ENCODE data around the gene ZSWIM6. TPM values are rescaled to one million over a fixed set of nuclear protein-coding genes. Genes with fewer than 3 reads are reported as not detected.

The ZSWIM6 gene
- total RNA-seq, 1 donor from 2014 or later = 40.1 TPM

DNA sequence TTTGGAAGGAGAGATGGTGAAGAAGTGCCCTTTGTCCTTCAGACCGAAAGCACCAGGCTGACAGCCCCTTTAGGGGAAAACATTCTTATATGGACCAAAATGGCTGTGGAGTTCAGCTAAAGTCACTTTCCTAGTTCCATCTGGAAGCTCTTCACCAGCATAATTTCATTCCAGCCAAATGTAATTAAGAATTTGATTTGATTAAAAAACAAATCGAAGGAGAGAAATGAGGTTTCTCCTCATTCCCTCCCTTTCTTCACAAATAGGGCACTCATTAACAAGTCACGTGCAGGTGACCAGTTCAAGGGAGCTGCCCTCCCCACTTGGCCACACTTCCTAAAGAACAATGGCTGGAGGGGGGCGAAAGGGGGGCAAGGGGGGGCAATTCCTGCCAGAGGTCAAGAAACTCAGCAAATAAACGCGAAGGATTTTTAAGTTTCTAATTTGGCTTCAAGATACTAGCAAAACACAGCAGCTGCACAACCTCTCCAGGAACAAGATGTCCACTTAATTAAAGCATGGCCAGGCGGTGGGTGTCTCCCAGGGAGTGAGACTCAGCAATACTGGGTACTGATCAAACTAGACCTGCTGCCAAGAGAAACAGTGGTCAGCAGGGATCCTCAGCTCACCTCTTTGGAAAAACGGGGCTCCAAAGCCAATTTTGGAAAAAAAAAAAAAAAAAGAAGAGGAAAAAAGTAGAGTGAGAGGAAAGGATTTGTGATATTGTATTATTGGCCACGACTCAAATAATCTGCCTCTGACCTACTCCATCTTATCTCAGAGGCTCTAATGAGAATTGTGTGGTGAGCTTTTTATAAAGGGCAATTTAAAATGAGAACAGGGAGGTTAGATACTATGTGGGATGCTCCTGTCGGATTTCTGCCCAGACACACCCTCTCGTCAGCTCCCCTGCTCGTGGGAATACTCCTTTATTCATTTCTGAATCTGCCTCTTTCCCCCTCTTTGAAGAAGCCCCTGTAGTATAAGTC is 254.3 kb downstream of the ZSWIM6 start:
- Histone ChIP-seq H3K4me2 (ENCODE audit: low read length) (peak overlapping the region; percentile 54), H3K4me1 (ENCODE audit: insufficient read depth, low read length) (peaks cover 7% of the 10 kb centered on the region), H3K9me3 (ENCODE audit: insufficient read depth, low read depth, low read length) (no peaks in the 10 kb centered on the region), H3K79me2 (ENCODE audit: insufficient read depth, low read length) (no peaks in the 10 kb centered on the region), H3K36me3 (ENCODE audit: insufficient read depth, low read length) (no peaks in the 10 kb centered on the region), H3K27ac (ENCODE audit: low read depth, low read length) (peak overlapping the region; percentile 30), H4K20me1 (ENCODE audit: insufficient read depth, low read length) (no peaks in the 10 kb centered on the region), H3K27me3 (ENCODE audit: insufficient read depth, low read length) (no peaks in the 10 kb centered on the region), H2AFZ (ENCODE audit: low read depth, low read length) (peak overlapping the region; percentile 64), H3K9ac (ENCODE audit: low read length) (peak overlapping the region; percentile 19), H3K4me3 (ENCODE audit: insufficient read depth, low read depth, low read length) (no peak overlapping the region)
- Mint-ChIP-seq H3K36me3 (ENCODE audit: low read depth, unreplicated experiment) (no peaks in the 10 kb centered on the region), H3K4me3 (ENCODE audit: unreplicated experiment) (no peak overlapping the region), H3K4me1 (ENCODE audit: low read depth, unreplicated experiment) (peaks cover 11% of the 10 kb centered on the region), H3K9me3 (ENCODE audit: unreplicated experiment) (peaks cover 2% of the 10 kb centered on the region), H3K27me3 (ENCODE audit: low read depth, unreplicated experiment) (peaks cover 6% of the 10 kb centered on the region), H3K27ac (ENCODE audit: unreplicated experiment) (peak overlapping the region; percentile 84)
- FAIRE-seq = no peak
- no peak for DNase-seq (ENCODE audit: low read depth)
- no peak for TF ChIP-seq CTCF (IDR thresholded peaks at IDR 0.05; ENCODE audit: insufficient read depth, low read depth, low read length)
- no peak for TF ChIP-seq EZH2 (IDR thresholded peaks at IDR 0.05; ENCODE audit: insufficient read depth, low read length)

GRCh38 chr5:61587125-61587524 is 255.1 kb downstream of the ZSWIM6 start:
- Histone ChIP-seq H3K27me3 (ENCODE audit: insufficient read depth, low read length) (no peaks in the 10 kb centered on the region), H3K27ac (ENCODE audit: low read depth, low read length) (peak overlapping the region; percentile 30), H3K9ac (ENCODE audit: low read length) (peak overlapping the region; percentile 19), H2AFZ (ENCODE audit: low read depth, low read length) (peak overlapping the region; percentile 64), H4K20me1 (ENCODE audit: insufficient read depth, low read length) (no peaks in the 10 kb centered on the region), H3K4me2 (ENCODE audit: low read length) (peak overlapping the region; percentile 54), H3K36me3 (ENCODE audit: insufficient read depth, low read length) (no peaks in the 10 kb centered on the region), H3K9me3 (ENCODE audit: insufficient read depth, low read depth, low read length) (no peaks in the 10 kb centered on the region), H3K4me1 (ENCODE audit: insufficient read depth, low read length) (peaks cover 7% of the 10 kb centered on the region), H3K4me3 (ENCODE audit: insufficient read depth, low read depth, low read length) (no peak overlapping the region), H3K79me2 (ENCODE audit: insufficient read depth, low read length) (no peaks in the 10 kb centered on the region)
- DNase-seq (ENCODE audit: low read depth) (peak; percentile 90), FAIRE-seq (no peak)
- H3K9me3 Mint-ChIP-seq (ENCODE audit: unreplicated experiment) = peaks cover 2% of the 10 kb centered on the region
- TF ChIP-seq CTCF (IDR thresholded peaks at IDR 0.05; ENCODE audit: insufficient read depth, low read depth, low read length) (no peak), EZH2 (IDR thresholded peaks at IDR 0.05; ENCODE audit: insufficient read depth, low read length) (no peak)
- no peak overlapping the region for H3K4me3 Mint-ChIP-seq (ENCODE audit: unreplicated experiment)
- peaks cover 11% of the 10 kb centered on the region for H3K4me1 Mint-ChIP-seq (ENCODE audit: low read depth, unreplicated experiment)
- peaks cover 6% of the 10 kb centered on the region for H3K27me3 Mint-ChIP-seq (ENCODE audit: low read depth, unreplicated experiment)
- peak overlapping the region; percentile 84 for H3K27ac Mint-ChIP-seq (ENCODE audit: unreplicated experiment)
- no peaks in the 10 kb centered on the region for H3K36me3 Mint-ChIP-seq (ENCODE audit: low read depth, unreplicated experiment)

- Mint-ChIP-seq H3K9me3 (ENCODE audit: unreplicated experiment) (peaks cover 2% of the 10 kb centered on the region), H3K4me1 (ENCODE audit: low read depth, unreplicated experiment) (peaks cover 11% of the 10 kb centered on the region), H3K27ac (ENCODE audit: unreplicated experiment) (no peak overlapping the region), H3K4me3 (ENCODE audit: unreplicated experiment) (no peak overlapping the region), H3K36me3 (ENCODE audit: low read depth, unreplicated experiment) (peaks cover 2% of the 10 kb centered on the region), H3K27me3 (ENCODE audit: low read depth, unreplicated experiment) (peaks cover 7% of the 10 kb centered on the region)
- TF ChIP-seq EZH2 (IDR thresholded peaks at IDR 0.05; ENCODE audit: insufficient read depth, low read length) (no peak), CTCF (IDR thresholded peaks at IDR 0.05; ENCODE audit: insufficient read depth, low read depth, low read length) (no peak)
- FAIRE-seq = no peak
- H2AFZ ChIP-seq (ENCODE audit: low read depth, low read length) = no peak overlapping the region
- H3K4me1 ChIP-seq (ENCODE audit: insufficient read depth, low read length) = peaks cover 7% of the 10 kb centered on the region
- no peaks in the 10 kb centered on the region for H3K9me3 ChIP-seq (ENCODE audit: insufficient read depth, low read depth, low read length)
- no peaks in the 10 kb centered on the region for H3K36me3 ChIP-seq (ENCODE audit: insufficient read depth, low read length)
- H3K27ac ChIP-seq (ENCODE audit: low read depth, low read length) = no peak overlapping the region
- no peaks in the 10 kb centered on the region for H3K79me2 ChIP-seq (ENCODE audit: insufficient read depth, low read length)
- H3K4me3 ChIP-seq (ENCODE audit: insufficient read depth, low read depth, low read length) = no peak overlapping the region
- no peak overlapping the region for H3K4me2 ChIP-seq (ENCODE audit: low read length)
- H4K20me1 ChIP-seq (ENCODE audit: insufficient read depth, low read length) = no peaks in the 10 kb centered on the region
- no peak for DNase-seq (ENCODE audit: low read depth)
- no peaks in the 10 kb centered on the region for H3K27me3 ChIP-seq (ENCODE audit: insufficient read depth, low read length)
- H3K9ac ChIP-seq (ENCODE audit: low read length) = no peak overlapping the region
Observed at GRCh38 chr5:61588216-61588615, 256.2 kb downstream of the ZSWIM6 start.
